H7 (cell line): ENCODE results near the gene CTDSP2. TPM values are rescaled to one million over a fixed set of nuclear protein-coding genes. Genes with fewer than 3 reads are reported as not detected.
"Not testable (repeated sequence)": the region's sequence is repeated elsewhere in the genome, so short reads cannot be mapped to it uniquely, and the experiment has no call there.

Experiments used
- DNase-seq: peaks from one replicate; pipeline ENCODE4 v3.0.0; 2012
- H3K27me3 ChIP-seq: 2 replicates; pipeline ENCODE4 v1.6.0; 2011; ENCODE audit warnings: mild to moderate bottlenecking, low read length; ENCODE audit not compliant: control insufficient read depth, insufficient read depth
- H3K36me3 ChIP-seq: replicated peaks from 2 replicates; pipeline ENCODE4 v1.5.1; 2011; ENCODE audit warnings: low read length; ENCODE audit not compliant: control insufficient read depth, insufficient read depth
- H3K4me3 ChIP-seq: 2 replicates; pipeline ENCODE4 v1.5.1; 2011; ENCODE audit warnings: low read depth, mild to moderate bottlenecking, control low read depth, low read length, moderate library complexity; ENCODE audit not compliant: insufficient read depth
- total RNA-seq: library from RNA; depleted of rRNA; stranded (reverse); fragments of >200 nt; shearing (Covaris generic); gene quantifications from 2 replicates; pipeline ENCODE4 v1.2.3, GENCODE V29; 2014

Gene CTDSP2
- total RNA-seq, 1 experiment from 2014 or later = 59.3 TPM

DNA sequence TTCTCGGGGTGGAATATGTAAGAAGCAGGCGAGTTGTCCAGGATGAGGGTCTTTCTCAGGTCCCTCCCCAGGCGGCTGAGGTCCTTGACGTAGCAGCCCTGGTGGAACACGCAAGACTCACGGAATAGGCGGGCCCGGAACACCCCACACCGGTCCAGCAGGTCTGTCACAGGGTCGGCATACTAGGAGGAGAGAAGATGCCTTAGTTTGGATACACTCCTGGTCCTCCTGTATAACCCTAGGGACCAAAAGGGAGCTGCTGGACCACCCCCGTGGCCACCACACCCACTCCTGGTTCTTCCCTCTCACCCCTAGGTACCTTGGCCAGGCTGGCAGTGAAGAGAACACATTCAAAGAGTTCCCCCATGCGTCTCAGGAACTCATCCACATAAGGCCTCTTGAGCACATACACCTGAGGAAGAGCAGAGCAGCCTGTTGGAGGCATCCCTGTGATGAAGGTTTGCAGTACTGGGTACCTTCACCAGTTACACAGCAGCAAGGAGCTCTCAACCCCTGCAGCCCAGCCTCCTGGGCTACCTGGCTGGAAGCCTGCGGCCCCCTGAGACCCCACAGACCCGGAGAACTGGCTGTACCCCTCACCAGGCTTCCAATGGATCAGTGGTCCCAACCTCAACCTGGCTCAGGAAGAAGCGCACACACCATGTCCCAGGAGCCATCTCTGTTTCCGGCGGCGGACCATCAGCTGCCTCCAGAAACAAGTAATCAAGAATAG lies 22.5 kb downstream of the CTDSP2 start:
- Histone ChIP-seq H3K27me3 (no peaks in the 10 kb centered on the region), H3K4me3 (no peak overlapping the region), H3K36me3 (peaks cover 58% of the 10 kb centered on the region)
- DNase-seq = no peak

DNA sequence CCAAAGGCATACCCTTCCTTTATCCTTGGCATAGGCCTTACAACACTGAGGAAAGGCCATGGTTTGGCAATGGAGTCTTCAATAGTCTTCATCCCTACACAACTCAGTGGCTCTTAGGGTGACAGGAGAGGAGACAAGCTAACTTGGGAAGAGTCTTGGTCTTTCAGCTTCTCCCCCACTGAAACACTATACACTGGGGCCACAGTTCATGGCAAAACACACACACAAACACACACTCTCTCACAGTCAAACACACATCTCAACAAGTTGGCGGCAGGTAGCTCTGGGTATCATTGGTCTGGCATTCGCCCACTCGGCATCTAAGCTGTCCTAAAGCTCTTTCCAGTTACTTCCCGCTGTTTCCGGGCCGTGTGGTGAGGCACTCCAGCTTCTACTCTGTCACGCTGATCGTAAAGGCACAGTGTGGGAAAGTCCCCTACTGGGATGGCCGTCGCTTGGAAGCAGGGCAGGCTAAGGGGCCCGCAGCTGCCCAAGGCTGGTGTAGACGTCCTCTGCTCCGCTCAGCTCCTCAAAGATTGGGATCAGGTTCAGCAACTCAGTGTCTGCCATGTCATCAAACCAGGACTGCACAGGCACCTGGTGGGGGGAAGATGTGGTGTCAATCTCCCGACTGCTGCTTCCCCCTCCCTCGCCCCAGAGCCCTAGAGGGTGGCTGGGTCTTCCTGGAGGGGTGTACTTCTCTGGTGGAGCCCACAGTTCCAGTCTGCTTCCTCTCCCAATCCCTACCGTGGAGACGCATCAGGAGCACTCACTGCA lies 23.2 kb downstream of the CTDSP2 start:
- DNase-seq = no peak
- Histone ChIP-seq H3K36me3 (peaks cover 52% of the 10 kb centered on the region), H3K4me3 (no peak overlapping the region), H3K27me3 (no peaks in the 10 kb centered on the region)

DNA sequence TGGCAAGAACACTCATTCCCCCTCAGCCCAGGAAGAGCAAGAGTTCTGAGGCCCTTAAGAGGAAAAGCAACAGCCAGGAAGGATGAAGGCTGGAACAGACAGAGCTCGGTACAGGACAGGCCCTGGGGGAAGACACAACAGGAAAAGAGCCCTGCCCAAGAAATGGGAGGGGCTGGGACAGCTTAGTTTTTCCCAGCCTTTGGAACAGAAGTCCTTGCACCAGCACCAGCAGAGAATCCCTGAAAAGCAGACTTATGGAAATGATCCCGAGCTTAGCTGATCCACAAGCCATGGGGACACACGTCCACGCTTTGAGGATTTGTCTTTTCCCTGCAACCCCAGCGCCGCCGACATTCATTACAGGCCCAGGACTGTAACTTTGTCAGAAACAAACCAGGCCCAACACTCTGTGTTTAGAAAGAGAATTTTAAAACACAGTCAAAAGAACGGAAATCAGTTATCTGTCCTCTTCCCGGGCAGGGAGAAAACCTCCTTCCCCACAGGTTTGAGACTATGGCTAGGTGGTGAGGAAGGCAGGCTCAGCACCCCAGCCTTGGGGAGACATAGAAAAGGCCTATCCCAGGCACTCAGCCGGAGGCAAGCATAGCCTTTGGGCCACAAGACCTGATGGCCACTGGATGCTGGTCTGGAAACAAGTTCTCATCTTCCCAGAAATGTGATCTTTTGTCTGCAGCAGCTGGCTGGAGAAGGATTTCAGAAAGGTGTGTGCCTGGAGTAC lies 24.0 kb downstream of the CTDSP2 start:
- Histone ChIP-seq H3K36me3 (peaks cover 48% of the 10 kb centered on the region), H3K4me3 (no peak overlapping the region), H3K27me3 (no peaks in the 10 kb centered on the region)
- DNase-seq = no peak

- no peak overlapping the region for H3K4me3 ChIP-seq
- H3K36me3 ChIP-seq = peaks cover 40% of the 10 kb centered on the region
- no peaks in the 10 kb centered on the region for H3K27me3 ChIP-seq
- DNase-seq = no peak
Measured at GRCh38 chr12:57821474-57822214, 24.9 kb downstream of the CTDSP2 start.

- DNase-seq = not testable (repeated sequence)
- peaks cover 33% of the 10 kb centered on the region for H3K36me3 ChIP-seq
Measured at GRCh38 chr12:57821015-57821414, 25.5 kb downstream of the CTDSP2 start.

GRCh38 chr12:57820119-57820518 lies 26.4 kb downstream of the CTDSP2 start:
- DNase-seq, H3K4me3 ChIP-seq, H3K27me3 ChIP-seq: not testable (repeated sequence)
- H3K36me3 ChIP-seq = peaks cover 26% of the 10 kb centered on the region

More at GRCh38 chr12:57821015-57821414, 25.5 kb downstream of the CTDSP2 start:
- not testable (repeated sequence) for H3K4me3 ChIP-seq, H3K27me3 ChIP-seq

GRCh38 chr12:57817990-57818331 lies 28.6 kb downstream of the CTDSP2 start:
- not testable (repeated sequence) for H3K36me3 ChIP-seq, DNase-seq, H3K4me3 ChIP-seq, H3K27me3 ChIP-seq

- Histone ChIP-seq H3K27me3 (no peaks in the 10 kb centered on the region), H3K36me3 (peaks cover 2% of the 10 kb centered on the region; the same call in 1 of the 2 replicates), H3K4me3 (no peak overlapping the region)
- DNase-seq = no peak
Measured at GRCh38 chr12:57817261-57817989, 29.1 kb downstream of the CTDSP2 start.

DNA sequence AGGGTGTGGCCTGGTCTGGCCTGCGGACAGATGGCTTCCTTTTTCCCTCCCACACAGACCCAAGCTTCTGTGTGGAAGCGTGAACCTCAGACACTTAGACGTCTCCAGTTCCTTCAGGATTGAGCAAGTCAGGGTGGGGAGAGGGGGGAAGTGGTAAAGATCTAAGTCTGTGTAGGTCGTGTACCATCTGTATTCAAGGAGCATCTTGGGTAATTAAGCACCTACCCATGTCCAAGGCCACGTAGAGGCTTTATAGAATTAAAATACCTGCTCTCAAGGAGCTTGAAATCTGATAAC lies 29.7 kb downstream of the CTDSP2 start:
- Histone ChIP-seq H3K4me3 (no peak overlapping the region), H3K36me3 (no peaks in the 10 kb centered on the region)
- no peak for DNase-seq

GRCh38 chr12:57816001-57816854 lies 30.3 kb downstream of the CTDSP2 start:
- Histone ChIP-seq H3K27me3 (no peaks in the 10 kb centered on the region), H3K4me3 (no peak overlapping the region)
- no peak for DNase-seq

More for the DNA sequence above, 29.7 kb downstream of the CTDSP2 start:
- no peaks in the 10 kb centered on the region for H3K27me3 ChIP-seq

DNA sequence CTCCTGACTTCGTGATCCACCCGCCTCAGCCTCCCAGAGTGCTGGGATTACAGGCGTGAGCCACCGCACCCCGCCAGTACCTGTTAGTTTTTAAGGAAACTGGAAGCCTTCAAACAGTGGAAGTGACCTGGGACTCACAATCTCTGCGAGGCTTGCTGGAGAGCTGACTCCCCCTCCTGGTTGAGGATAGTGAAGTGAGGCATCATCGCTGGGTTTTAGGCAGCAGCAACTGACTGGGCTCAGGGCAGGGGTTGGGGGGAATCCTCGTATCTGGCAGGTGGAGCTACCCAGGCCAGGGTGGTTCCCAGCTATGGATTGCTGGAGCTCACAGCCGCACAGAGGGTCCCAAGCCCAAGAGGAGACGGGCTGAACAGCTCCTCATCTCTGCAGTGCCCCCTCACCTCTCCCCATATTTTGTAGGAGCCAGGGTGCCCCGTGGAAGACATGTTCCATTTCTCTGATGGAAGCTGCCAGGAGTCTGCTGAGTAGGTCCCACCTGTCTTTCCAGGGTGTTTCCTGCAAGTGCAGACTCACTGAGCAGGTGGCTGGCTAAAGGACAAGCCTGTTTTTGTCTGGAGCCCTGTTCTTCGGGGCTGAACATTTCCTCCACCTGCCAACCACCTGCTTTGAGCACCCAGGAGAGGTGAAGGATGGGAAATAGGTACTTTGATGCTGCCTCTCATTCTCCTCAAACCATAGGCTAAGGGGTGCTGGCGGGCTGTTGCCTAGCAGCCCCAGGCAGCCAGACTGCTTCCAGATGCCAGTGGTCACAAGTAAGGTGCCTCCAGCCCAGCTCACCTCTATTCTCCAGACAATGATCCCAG lies 31.1 kb downstream of the CTDSP2 start:
- peak; percentile 80 for DNase-seq
- Histone ChIP-seq H3K4me3 (no peak overlapping the region), H3K36me3 (no peaks in the 10 kb centered on the region), H3K27me3 (no peaks in the 10 kb centered on the region)

More at GRCh38 chr12:57816001-57816854, 30.3 kb downstream of the CTDSP2 start:
- no peaks in the 10 kb centered on the region for H3K36me3 ChIP-seq

GRCh38 chr12:57813971-57814772 lies 32.4 kb downstream of the CTDSP2 start:
- H3K36me3 ChIP-seq = no peaks in the 10 kb centered on the region
- no peak for DNase-seq
- H3K4me3 ChIP-seq = no peak overlapping the region
- H3K27me3 ChIP-seq = no peaks in the 10 kb centered on the region
